Esophagus squamous epithelium (tissue), 5 donors: Measurements from ENCODE around the gene TM7SF3. TPM values are rescaled to one million over a fixed set of nuclear protein-coding genes. Genes with fewer than 3 reads are reported as not detected.
A peak's percentile ranks its signal among the peaks of the same experiment; 100 is the strongest.
"Not testable (repeated sequence)": the region's sequence is repeated elsewhere in the genome, so short reads cannot be mapped to it uniquely, and the experiment has no call there.

ENCODE experiments used
- DNase-seq: peaks from one replicate; lab custom pipeline; 2025; lab: John Stamatoyannopoulos, UW
- H3K27ac ChIP-seq, 4 donors: fragments of 200-600 bp; sonication (generic); one replicate each; pipeline ENCODE4 v1.5.1; 2016 to 2019; ENCODE audit warnings: mild to moderate bottlenecking in 1 of 4
- H3K27me3 ChIP-seq, 4 donors: fragments of 200-600 bp; sonication (generic); 1 replicate in 3 of 4; 2 replicates in 1 of 4; pipeline versions ENCODE4 v1.5.1 to v1.6.0; 2017 to 2021; ENCODE audit warnings: antibody characterized with exemption in 1 of 4
- H3K36me3 ChIP-seq, 3 donors: fragments of 200-600 bp; sonication (generic); one replicate each; pipeline ENCODE4 v1.5.1; 2016 to 2019
- H3K4me1 ChIP-seq, 3 donors: fragments of 200-600 bp; sonication (generic); one replicate each; pipeline ENCODE4 v1.5.1; 2017 to 2019
- H3K4me3 ChIP-seq, 4 donors: fragments of 200-600 bp; sonication (generic); 1 replicate in 3 of 4; 2 replicates in 1 of 4; pipeline ENCODE4 v1.5.1; 2016 to 2019; ENCODE audit warnings: mild to moderate bottlenecking in 2 of 4, moderate library complexity in 1 of 4
- H3K9me3 ChIP-seq, 3 donors: fragments of 200-600 bp; sonication (generic); one replicate each; pipeline ENCODE4 v1.5.1; 2016 to 2019
- CTCF ChIP-seq, 6 experiments: fragments of 450-650 bp in 4 of 6; fragments of 200-600 bp in 2 of 6; sonication (generic) in 2 of 6; IDR thresholded peaks; one replicate each; pipeline ENCODE4 v1.5.1; 2016 to 2019; ENCODE audit warnings: antibody characterized with exemption in 6 of 6, mild to moderate bottlenecking in 4 of 6, moderate library complexity in 4 of 6
- POLR2A ChIP-seq, 4 donors: fragments of 450-650 bp; IDR thresholded peaks; one replicate each; pipeline ENCODE4 v1.6.1; 2017; ENCODE audit warnings: antibody characterized with exemption in 4 of 4, mild to moderate bottlenecking in 4 of 4, moderate library complexity in 3 of 4
- WGBS, 2 donors: methylation state at CpG; one replicate each; pipeline ENCODE4 v1.1.5; 2018; 5-methylcytosine and 5-hydroxymethylcytosine counted together
- intact Hi-C: fragments of 100-400 bp; cut with DNase I; formaldehyde crosslinking; loops from one replicate; pipeline ENCODE4 v1.15.0; 2022
- total RNA-seq, 4 donors: library from RNA; depleted of rRNA; stranded (reverse); fragments of >200 nt; gene quantifications; one replicate each; pipeline ENCODE4 v1.1.0, GENCODE V29; 2016
- donor health status: DM: yes; HTN: yes; CAD: no.

Gene TM7SF3
- total RNA-seq, 4 donors from 2014 or later = 58.2 to 122 (median 78.3) TPM

- no peak for DNase-seq
- Histone ChIP-seq H3K4me3 (no peak overlapping the region), H3K36me3 (no peaks in the 10 kb centered on the region), H3K27ac (peak overlapping the region in 2 of 4 donors; percentile 47 to 77), H3K4me1 (peaks cover 12 to 66% (median 15%) of the 10 kb centered on the region in 3 donors), H3K27me3 (no peaks in the 10 kb centered on the region), H3K9me3 (no peaks in the 10 kb centered on the region)
- TF ChIP-seq CTCF (IDR thresholded peaks at IDR 0.05) (no peak), POLR2A (IDR thresholded peaks at IDR 0.05) (no peak)
- intact Hi-C loops = no loop called here
- WGBS, 2 donors = 15 to 23% methylated on average over 1 of the region's 1 CpG
Observed at GRCh38 chr12:27018037-27018436, 3.9 kb upstream of the TM7SF3 start.

- peaks cover 18 to 72% (median 19%) of the 10 kb centered on the region in 3 donors for H3K4me1 ChIP-seq
- H3K27me3 ChIP-seq, H3K4me3 ChIP-seq, H3K9me3 ChIP-seq, H3K36me3 ChIP-seq, DNase-seq, intact Hi-C loops: not testable (repeated sequence)
- peak overlapping the region in 2 of 4 donors; percentile 30 to 77 for H3K27ac ChIP-seq
- 61 to 73% methylated on average over 5 of the region's 5 CpGs for WGBS, 2 donors
Observed at GRCh38 chr12:27017163-27017823, 3.1 kb upstream of the TM7SF3 start.

- H3K36me3 ChIP-seq = no peaks in the 10 kb centered on the region
- no peak for DNase-seq
- H3K9me3 ChIP-seq = no peaks in the 10 kb centered on the region
- peak overlapping the region; percentile 91 to 97 (median 94) for H3K27ac ChIP-seq
- H3K4me3 ChIP-seq = no peak overlapping the region
- H3K27me3 ChIP-seq = no peaks in the 10 kb centered on the region
- intact Hi-C loops = no loop called here
- H3K4me1 ChIP-seq = peaks cover 20 to 80% (median 27%) of the 10 kb centered on the region in 3 donors
- TF ChIP-seq CTCF (IDR thresholded peaks at IDR 0.05) (peak in 5 of 6 experiments; percentile 43 to 53 (median 47)), POLR2A (IDR thresholded peaks at IDR 0.05) (no peak)
- 0 to 2% methylated on average over 2 of the region's 2 CpGs for WGBS, 2 donors
Observed at GRCh38 chr12:27015730-27016076, 1.5 kb upstream of the TM7SF3 start.

- Histone ChIP-seq H3K9me3 (no peaks in the 10 kb centered on the region), H3K4me3 (peak overlapping the region; percentile 76 to 92 (median 81)), H3K27ac (peak overlapping the region; percentile 91 to 97 (median 94)), H3K36me3 (no peaks in the 10 kb centered on the region), H3K27me3 (no peaks in the 10 kb centered on the region), H3K4me1 (peaks cover 20 to 86% (median 27%) of the 10 kb centered on the region in 3 donors)
- 39 to 49% methylated on average over 12 of the region's 12 CpGs for WGBS, 2 donors
- TF ChIP-seq POLR2A (IDR thresholded peaks at IDR 0.05) (no peak), CTCF (IDR thresholded peaks at IDR 0.05) (no peak)
- intact Hi-C loops = no loop called here
- no peak for DNase-seq
Observed at GRCh38 chr12:27014859-27015729, 910 bp upstream of the TM7SF3 start.

- H3K4me1 ChIP-seq = peaks cover 18 to 85% (median 27%) of the 10 kb centered on the region in 3 donors
- no peak for DNase-seq
- no peaks in the 10 kb centered on the region for H3K9me3 ChIP-seq
- no peak for TF ChIP-seq CTCF (IDR thresholded peaks at IDR 0.05)
- TF ChIP-seq POLR2A (IDR thresholded peaks at IDR 0.05) = no peak
- H3K4me3 ChIP-seq = peak overlapping the region; percentile 76 to 92 (median 81)
- WGBS, 2 donors = 0 to 2% methylated on average over 2 to 8 of the region's 13 CpGs
- no peaks in the 10 kb centered on the region for H3K36me3 ChIP-seq
- intact Hi-C loops = no loop called here
- H3K27me3 ChIP-seq = no peaks in the 10 kb centered on the region
- H3K27ac ChIP-seq = peak overlapping the region; percentile 91 to 97 (median 94)
Observed at GRCh38 chr12:27013611-27014084, 536 bp downstream of the TM7SF3 start.
